Osteocyte (in vitro differentiated cells): ENCODE data around the gene USP4. TPM values are rescaled to one million over a fixed set of nuclear protein-coding genes. Genes with fewer than 3 reads are reported as not detected.

Source experiments
- DNase-seq: peaks from one replicate; pipeline ENCODE4 v3.0.0; 2021; ENCODE audit warnings: mixed read lengths; ENCODE audit not compliant: unreplicated experiment; ENCODE audit errors: extremely low spot score
- H3K27ac Mint-ChIP-seq: one replicate; pipeline ENCODE4 v1.8.0; 2021; ENCODE audit warnings: mild to moderate bottlenecking, mixed read lengths; ENCODE audit not compliant: unreplicated experiment
- H3K27me3 Mint-ChIP-seq: one replicate; pipeline ENCODE4 v1.8.0; 2021; ENCODE audit warnings: mixed read lengths; ENCODE audit not compliant: unreplicated experiment
- H3K36me3 Mint-ChIP-seq: one replicate; pipeline ENCODE4 v1.8.0; 2021; ENCODE audit warnings: mixed read lengths; ENCODE audit not compliant: unreplicated experiment
- H3K4me1 Mint-ChIP-seq: one replicate; pipeline ENCODE4 v1.8.0; 2021; ENCODE audit warnings: mixed read lengths; ENCODE audit not compliant: unreplicated experiment
- H3K4me3 Mint-ChIP-seq: one replicate; pipeline ENCODE4 v1.8.0; 2021; ENCODE audit warnings: mild to moderate bottlenecking, moderate library complexity, mixed read lengths; ENCODE audit not compliant: unreplicated experiment
- H3K9me3 Mint-ChIP-seq: one replicate; pipeline ENCODE4 v1.8.0; 2021; ENCODE audit warnings: mixed read lengths; ENCODE audit not compliant: unreplicated experiment
- CTCF ChIP-seq: fragments of 200-600 bp; sonication (generic); IDR thresholded peaks from 2 replicates; pipeline ENCODE4 v1.5.0; 2021; ENCODE audit warnings: antibody characterized with exemption, mild to moderate bottlenecking, moderate library complexity
- total RNA-seq: library from RNA; stranded (reverse); gene quantifications from 2 replicates; pipeline ENCODE4 v1.2.1, GENCODE V29; 2021

Gene USP4
- total RNA-seq, 1 donor from 2014 or later: 44.3 TPM

- H3K4me3 Mint-ChIP-seq: no peak overlapping the region
- H3K9me3 Mint-ChIP-seq: no peaks in the 10 kb centered on the region
- DNase-seq: no peak
- no peaks in the 10 kb centered on the region for H3K27me3 Mint-ChIP-seq
- H3K4me1 Mint-ChIP-seq: no peaks in the 10 kb centered on the region
- no peak for TF ChIP-seq CTCF
- H3K36me3 Mint-ChIP-seq: peaks cover 17% of the 10 kb centered on the region
- no peak overlapping the region for H3K27ac Mint-ChIP-seq
Observed at GRCh38 chr3:49270156-49270500, 69.7 kb downstream of the USP4 start.

- Mint-ChIP-seq H3K4me1 (no peaks in the 10 kb centered on the region), H3K4me3 (no peak overlapping the region), H3K9me3 (no peaks in the 10 kb centered on the region), H3K36me3 (peaks cover 17% of the 10 kb centered on the region), H3K27ac (no peak overlapping the region), H3K27me3 (no peaks in the 10 kb centered on the region)
- no peak for DNase-seq
- TF ChIP-seq CTCF: no peak
Observed at GRCh38 chr3:49269443-49270155, 70.3 kb downstream of the USP4 start.

GRCh38 chr3:49266410-49267095 lies 73.3 kb downstream of the USP4 start:
- Mint-ChIP-seq H3K27me3 (no peaks in the 10 kb centered on the region), H3K9me3 (no peaks in the 10 kb centered on the region), H3K4me1 (no peaks in the 10 kb centered on the region), H3K4me3 (no peak overlapping the region), H3K27ac (peak overlapping the region; percentile 45), H3K36me3 (peaks cover 17% of the 10 kb centered on the region)
- no peak for TF ChIP-seq CTCF
- no peak for DNase-seq

GRCh38 chr3:49265661-49266386 lies 74.0 kb downstream of the USP4 start:
- Mint-ChIP-seq H3K27ac (no peak overlapping the region), H3K36me3 (peaks cover 12% of the 10 kb centered on the region), H3K4me3 (no peak overlapping the region)

More at GRCh38 chr3:49265661-49266386, 74.0 kb downstream of the USP4 start:
- no peak for TF ChIP-seq CTCF
- DNase-seq: no peak
- Mint-ChIP-seq H3K9me3 (no peaks in the 10 kb centered on the region), H3K27me3 (no peaks in the 10 kb centered on the region), H3K4me1 (no peaks in the 10 kb centered on the region)
